NCI-H1417 (cell line): ENCODE measurements around the gene HCRTR1.

Source experiments
- DNase-seq, 3 experiments: peaks; one replicate each; lab custom pipeline; 2025; lab: John Stamatoyannopoulos, UW

HCRTR1 gene

DNA sequence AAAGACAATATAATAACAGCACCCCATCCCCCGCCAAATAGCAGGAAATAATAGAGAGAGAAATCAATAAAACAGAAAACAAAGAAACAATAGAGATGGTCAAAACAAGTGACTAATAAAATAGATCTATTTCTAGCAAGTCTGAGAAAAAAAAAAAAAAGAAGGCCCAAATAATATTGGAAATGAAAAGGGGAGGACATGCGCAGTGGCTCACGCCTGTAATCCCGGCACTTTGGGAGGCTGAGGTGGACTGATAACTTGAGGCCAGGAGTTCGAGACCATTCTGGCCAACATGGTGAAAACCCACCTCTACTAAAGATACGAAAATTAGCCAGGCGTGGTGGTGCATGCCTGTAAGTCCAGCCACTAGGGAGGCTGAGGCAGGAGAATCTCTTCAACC, 18.5 kb upstream of the HCRTR1 start:
- DNase-seq = no peak

DNA sequence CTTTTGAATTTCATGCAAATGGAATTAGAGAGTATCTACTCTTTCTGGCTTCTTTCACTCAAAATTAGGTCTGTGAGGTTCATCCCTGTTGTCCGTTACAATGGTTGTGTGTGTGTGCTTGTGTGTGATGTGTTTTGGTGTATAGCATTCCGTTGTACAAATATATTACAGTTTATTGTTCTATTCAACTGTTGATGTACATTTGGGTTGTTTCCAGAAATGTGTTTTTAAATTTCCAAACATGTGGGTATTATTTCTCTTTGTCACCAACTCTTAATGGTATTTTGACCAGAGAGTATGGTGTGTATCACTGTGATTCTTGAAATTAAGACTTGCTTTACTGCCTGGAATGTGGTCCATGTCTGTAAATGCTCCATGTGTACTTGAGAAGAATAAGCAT, 16.8 kb upstream of the HCRTR1 start:
- DNase-seq = no peak

DNA sequence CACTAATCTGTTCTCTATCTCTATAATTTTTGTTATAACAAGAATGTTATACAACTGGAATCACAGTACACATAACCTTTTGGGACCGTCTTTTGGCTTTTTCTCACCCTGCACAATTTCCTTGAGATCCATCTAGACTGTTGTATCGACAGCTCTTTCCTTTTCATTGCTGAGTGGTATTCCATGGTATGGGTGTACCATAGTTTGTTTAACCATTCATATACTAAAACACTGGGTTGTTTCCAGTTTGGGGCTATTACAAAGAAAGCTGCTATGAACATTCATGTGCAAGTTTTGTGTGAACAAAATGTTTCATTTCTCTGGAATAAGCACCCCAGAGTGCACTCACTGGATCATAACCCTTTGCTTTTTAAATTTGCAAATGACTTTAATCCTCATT, 15.4 kb upstream of the HCRTR1 start:
- DNase-seq = no peak

DNA sequence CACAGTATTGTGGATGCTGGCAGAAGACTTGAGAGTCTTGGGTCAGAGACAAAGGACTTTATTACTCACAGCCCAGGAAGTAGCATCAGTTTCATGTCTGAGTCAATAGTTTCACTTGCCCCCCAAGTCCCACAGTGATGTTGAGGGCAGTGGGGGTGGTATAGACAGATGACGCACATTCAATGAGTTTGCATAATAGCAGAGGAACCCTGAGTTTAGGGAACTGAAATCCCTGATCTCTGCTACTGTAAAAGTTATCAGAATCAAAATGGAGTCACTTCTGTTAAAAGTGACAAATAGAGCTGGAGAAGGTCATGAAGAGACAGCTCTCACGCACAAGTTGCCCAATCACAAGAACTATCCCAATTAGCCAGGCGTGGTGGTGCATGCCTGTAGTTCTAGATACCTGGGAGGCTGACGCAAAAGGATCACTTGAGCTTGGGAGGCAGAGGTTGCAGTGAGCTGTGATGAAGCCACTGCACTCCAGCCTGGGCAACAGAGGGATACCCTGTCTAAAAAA, 11.5 kb upstream of the HCRTR1 start:
- no peak for DNase-seq

DNA sequence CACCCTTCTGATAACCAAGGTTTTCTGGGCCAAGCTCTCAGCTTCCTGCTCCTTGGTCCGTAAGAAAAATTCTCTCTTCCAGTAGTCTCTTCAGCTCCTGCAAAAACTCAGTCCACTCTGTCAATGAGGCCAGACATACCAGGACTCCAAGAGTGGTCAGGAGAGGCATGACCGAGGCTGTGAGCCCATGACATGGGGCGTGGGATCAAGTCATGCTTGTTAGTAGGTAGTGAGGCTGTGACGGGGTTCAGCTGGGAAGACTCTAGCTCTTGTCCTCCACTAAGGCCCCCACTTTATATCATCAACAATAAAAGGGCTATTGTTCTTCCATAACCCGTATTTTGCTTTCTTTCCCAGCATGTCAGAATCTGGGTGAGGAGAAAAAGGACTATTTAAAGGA, 10.1 kb upstream of the HCRTR1 start:
- DNase-seq = no peak

DNA sequence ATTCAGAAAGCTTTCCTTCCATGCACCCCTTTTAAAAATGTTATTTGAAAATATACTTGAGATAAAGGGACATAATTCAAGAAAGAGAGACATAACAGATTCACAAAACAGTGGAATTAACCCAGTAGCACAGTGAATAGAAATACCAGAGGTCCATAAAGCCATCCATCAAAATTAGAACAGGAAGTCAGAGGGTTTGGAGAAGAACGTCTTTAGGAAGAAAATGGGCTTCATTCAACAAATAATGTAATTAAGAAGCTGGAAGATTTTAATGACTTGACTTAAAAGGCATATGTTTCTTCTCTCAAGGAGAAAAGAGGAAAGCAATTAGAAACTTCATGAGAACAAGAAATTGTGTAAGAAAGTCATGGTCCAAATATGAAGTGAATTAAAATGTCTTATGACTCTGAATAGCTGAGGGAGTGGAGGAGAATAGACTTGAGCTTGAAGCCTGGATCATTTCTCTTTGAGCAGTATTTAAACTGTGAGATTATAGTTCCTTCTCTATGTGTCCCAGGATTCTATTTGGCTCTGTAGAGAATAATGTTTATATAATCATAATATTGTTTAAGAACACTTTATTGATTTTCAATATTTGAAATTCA, 7.9 kb upstream of the HCRTR1 start:
- DNase-seq = no peak

DNA sequence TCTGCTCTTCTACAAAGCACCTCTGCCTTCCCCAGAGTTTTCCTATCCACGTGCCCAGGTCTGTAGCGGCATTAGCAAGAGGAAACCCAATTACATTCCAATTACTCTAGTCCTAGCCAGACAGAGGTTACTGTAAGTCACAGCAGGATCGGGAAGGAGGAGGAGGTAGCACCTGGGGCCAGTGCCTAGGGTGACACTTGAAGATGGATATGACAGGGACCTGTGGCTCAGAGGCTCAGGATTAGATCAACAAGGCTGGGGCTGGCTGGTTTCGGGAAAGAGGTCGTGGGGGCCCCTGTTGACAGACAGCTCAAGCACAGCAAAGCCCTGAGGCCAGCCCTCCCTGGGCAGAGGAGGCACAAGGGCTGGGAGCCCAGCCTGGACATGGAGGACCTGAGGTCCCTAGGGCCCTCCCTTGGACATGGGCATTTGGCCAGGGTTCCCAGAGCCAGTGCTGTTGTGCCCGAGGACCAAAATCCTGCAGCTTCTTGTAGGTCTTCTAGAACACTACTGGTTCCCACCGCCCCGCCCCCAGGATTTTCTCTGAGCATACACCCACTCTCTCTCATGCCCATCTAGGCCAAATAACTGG, 3.0 kb upstream of the HCRTR1 start:
- no peak for DNase-seq

DNA sequence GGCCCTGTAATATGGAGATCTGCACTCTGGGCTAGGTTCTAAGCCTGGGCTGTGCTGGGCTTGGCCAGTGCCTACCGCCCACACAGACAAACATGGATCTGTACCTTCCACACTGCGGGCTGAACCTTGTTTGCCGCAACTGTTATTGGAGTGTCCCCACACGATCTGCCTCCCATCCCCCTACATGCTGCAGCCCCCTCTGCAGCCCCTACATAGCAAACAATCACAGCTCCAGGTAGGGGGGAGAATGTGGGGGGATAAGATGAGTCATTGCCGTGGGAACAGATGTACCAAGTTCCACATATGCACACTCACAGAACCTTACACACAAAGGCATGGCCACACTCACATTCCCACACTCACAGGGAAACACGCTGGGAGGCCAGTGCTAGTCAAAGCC, 2.1 kb upstream of the HCRTR1 start:
- no peak for DNase-seq

DNA sequence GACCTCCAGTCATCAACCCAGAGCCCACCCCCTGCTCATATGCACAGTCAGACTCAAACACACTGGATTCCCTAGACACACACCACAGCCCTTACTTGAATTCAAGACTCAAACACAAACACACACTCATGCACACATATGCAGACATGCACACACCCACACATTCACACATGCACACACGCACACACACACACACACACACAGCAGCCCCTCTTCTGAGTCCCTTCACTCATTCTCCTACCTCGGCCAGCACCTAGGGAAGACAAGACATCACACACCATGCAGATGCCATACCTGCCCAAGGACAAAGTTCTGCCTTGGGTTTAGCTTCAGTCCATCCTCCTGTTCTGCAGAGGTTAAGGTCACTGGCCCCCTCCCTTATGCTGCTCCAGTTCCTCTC, 1.6 kb upstream of the HCRTR1 start:
- no peak for DNase-seq

DNA sequence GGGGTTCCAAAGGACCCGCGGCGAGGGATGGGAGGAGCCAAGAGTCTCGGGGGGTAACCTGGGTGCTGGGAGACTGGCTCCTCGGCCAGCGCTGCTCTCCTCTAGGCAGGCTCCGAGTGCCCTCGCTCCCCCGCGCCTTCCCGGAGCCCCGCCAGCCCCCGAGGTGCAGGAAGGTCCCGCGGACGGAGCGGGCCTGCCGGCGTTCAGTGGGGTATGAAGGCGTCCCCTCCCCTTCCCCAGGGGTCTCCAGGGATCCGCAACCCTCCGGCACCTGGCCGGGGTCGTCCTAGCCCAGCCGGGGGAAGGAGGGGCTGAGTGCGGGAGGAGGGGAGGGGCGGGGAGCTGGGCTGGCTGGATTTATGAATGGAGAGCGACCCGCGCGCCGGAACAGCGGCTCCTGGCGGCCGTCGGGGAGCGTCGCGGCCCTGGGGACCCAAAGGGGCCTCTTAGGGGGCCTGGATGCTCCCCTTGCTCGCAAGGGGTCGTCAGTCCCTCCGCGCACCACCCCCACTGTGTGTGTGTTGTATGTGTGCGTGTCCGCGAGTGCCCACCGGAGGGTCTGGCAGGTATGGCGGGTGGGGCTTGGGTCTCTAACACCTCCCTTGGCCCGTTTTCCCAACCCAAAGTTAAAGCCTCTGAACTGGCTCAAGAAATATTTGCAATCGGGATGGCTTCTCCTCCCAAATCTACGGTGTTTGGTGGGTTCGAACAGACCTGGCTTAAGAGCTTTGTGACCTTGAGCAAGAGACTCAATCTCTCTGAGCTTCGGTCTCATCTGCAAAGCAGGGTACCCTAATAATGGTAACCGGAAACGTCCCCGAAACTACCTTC, 642 bp downstream of the HCRTR1 start:
- DNase-seq = peak; percentile 33 to 69 (median 68)

DNA sequence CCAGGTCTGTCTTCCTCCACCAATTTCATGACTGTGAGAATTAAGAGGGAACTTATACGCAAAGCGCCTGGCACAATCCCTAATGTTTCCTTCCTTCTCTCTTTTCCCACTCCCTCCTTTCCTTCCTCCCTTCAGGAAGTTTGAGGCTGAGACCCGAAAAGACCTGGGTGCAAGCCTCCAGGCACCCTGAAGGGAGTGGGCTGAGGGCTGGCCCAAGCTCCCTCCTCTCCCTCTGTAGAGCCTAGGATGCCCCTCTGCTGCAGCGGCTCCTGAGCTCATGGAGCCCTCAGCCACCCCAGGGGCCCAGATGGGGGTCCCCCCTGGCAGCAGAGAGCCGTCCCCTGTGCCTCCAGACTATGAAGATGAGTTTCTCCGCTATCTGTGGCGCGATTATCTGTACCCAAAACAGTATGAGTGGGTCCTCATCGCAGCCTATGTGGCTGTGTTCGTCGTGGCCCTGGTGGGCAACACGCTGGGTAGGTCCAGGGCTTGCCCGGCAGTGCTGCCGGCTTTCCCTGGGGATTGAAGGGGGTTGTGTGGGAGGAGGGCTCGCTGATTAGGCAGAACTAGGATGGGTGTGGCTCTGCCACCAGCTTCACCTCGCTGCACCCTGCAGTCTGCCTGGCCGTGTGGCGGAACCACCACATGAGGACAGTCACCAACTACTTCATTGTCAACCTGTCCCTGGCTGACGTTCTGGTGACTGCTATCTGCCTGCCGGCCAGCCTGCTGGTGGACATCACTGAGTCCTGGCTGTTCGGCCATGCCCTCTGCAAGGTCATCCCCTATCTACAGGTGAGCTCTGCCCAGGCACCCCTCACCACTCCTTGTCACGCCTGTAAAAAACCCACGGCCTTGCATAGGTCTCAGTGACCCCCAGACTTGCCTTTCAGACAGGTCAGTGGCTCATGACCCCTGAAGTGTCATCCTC, 1.7 kb downstream of the HCRTR1 start:
- no peak for DNase-seq

DNA sequence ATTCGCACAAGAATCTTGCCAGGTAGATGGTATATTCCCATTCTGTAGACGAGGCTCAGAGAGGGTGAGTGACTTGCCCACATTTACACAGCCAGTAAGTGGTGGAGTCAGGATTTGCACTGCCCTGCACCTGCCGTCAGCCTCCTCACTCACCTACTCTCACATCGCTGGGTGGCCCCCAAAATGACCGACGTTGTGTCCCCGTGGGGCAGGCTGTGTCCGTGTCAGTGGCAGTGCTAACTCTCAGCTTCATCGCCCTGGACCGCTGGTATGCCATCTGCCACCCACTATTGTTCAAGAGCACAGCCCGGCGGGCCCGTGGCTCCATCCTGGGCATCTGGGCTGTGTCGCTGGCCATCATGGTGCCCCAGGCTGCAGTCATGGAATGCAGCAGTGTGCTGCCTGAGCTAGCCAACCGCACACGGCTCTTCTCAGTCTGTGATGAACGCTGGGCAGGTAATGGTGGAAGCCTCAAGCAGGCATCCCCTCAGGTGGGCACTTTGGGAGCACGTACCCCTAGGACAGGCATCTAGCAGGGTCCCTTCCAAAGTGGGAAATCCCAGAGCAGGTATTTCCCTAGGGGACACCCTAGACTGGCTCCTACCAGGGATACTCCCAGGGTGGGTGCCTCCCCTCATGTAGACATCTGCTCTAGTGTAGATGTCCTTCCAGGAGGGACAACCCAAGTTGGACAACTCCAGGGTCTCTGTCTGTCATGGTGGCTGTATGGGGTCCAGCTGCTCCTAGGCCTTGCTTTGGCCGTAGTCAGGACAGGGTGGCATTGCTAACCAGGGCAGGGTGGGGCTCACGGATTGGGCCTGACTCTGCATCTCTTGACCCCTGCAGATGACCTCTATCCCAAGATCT, 3.4 kb downstream of the HCRTR1 start:
- DNase-seq = no peak

DNA sequence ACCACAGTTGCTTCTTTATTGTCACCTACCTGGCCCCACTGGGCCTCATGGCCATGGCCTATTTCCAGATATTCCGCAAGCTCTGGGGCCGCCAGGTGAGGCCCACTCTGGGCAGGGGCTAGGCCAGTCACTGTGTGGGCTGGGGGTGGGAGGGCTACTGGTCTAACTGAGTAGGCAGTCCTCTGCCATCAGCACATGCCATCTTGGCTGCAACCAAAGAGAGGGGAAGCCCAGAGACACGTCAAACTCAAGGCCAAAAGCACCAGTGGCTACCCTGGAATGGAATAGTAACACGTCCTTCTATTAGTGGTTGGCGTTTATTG, 4.0 kb downstream of the HCRTR1 start:
- DNase-seq = no peak

DNA sequence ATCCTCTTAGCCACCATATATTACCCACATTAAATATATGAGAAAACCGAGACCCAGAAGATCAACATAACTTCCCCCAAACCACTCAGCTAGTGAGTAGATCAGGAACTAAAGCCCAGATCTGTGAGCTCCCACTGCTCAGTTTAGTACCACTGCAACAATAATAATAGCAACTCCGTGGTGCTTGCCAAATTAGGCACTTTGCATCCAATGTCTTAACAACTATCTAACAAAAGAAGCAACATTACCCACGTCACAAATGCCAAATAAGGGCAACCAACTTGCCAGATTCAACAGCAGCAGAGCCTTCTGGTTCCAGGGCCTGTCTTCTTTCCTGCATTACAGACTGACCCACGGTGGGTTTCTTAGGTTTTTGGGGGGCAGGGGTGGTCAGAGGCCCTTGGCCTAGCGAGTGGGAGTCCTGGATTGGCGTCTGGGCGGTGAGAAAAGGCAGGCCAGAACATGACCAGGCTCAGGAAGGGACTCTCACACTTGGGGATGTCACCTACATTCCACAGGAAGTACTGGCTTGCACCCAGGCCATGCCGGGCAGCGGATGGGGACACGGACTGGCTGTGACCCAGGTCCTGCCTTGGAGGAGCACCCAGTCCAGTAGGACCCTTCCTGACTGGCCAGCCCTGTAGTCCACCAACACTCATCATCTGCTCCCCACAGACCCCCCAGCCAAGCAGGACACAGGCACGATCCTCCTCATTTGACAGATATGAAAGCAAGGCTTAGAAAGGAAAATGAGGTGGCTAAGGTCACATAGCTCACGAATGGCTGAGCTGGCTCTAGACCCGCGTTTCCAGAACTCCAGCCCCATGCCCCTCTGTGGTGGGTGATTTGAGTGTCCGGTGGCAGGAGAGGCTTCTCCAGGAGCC, 4.6 kb downstream of the HCRTR1 start:
- DNase-seq = no peak

DNA sequence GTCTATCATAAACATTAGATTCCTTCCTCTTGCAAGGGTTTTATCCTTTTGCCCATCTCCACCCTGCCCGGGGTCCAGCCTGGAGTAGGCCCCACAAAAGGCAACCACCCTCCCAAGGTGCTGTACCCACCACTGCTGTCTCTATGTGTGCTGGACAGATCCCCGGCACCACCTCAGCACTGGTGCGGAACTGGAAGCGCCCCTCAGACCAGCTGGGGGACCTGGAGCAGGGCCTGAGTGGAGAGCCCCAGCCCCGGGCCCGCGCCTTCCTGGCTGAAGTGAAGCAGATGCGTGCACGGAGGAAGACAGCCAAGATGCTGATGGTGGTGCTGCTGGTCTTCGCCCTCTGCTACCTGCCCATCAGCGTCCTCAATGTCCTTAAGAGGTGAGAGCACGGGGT, 5.9 kb downstream of the HCRTR1 start:
- no peak for DNase-seq

DNA sequence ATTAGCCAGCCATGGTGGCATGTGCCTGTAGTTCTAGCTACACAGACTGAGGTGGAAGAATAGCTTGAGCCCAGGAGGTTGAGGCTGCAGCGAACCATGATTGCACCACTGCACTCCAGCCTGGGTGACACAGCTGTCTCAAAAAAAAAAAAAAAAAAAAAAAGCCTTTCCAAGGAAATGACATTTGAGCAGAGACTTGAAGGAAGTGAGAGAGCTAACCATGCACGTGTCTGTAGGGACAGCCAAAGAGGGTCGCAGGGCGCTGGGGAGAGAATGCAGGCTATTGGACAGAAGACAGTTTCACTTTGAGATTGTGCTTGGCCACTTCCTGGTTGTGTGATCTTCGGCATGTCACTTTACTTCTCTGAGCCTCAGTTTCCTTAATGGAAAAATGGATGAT, 6.8 kb downstream of the HCRTR1 start:
- no peak for DNase-seq

DNA sequence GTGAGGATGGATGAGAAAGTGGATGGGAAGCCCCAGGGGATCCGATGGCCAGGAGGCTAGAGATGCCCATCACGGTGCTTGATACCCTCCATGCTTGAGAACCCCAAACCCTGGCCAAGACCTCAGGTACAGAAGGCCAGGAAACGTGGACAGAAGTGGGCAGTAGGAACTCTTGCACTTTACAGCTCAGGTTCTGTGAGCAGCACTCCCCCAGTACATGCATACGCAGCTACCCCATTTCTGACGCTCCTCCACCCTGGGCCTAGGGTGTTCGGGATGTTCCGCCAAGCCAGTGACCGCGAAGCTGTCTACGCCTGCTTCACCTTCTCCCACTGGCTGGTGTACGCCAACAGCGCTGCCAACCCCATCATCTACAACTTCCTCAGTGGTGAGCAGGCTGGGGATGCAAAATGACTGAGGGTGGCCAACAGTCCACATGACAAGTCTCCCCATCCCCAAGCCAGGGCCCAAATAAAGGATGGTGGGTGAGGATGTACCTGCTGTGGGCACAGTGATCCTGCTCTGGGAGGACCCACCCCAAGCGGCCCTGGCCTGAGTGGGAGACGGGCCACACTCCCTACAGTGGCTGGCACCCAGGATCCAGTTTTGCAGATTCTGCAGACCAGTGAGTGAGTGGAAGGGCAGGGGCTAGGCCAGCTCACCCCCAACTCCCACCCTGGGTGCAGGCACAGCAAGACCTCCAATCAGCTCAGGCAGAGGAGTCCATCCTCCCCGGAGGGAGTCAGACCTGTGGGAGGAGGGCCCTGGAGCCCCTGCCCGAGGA, 7.4 kb downstream of the HCRTR1 start:
- no peak for DNase-seq

DNA sequence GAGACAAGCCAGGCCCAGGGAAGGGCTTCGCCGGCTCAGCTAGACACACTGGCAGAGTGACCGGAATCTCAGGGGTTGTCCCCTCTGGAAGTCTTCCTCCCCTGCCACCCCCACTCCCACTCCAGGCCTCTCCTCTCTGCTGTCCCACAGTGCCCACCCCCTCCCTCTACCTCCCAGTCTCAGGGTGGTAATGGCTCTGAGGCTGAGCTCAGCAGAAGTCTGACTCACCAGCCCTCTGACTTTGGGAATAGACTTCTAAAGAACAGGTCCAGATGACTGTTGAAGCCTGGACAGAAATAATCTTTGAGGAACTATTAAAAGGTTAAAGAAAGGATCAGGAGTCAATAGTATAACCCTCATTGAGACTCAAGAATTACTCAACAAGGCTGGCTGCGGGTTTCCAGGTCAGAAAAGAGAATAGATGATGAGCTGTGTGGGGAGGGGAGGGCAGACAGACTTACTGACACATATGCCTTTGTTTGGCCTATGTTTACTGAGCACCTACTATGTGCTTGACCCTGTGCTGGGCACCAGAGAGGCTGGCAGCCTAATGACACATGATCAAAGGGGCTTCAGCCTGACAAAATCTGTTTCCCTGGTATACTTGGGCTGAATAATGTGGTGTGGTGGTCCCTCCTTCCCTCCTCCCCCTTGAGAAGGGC, 8.2 kb downstream of the HCRTR1 start:
- no peak for DNase-seq
